GM18499 (cell line): ENCODE results near the gene PLXNA2.

Experiments
- ATAC-seq: cut with Tn5 transposase; IDR thresholded peaks from one replicate; pipeline ENCODE4 v1.9.1; 2021; ENCODE audit warnings: moderate number of reproducible peaks; ENCODE audit not compliant: insufficient read depth, unreplicated experiment

PLXNA2 gene

GRCh38 chr1:207991583-207992026, 252.6 kb downstream of the PLXNA2 start:
- ATAC-seq = no peak

DNA sequence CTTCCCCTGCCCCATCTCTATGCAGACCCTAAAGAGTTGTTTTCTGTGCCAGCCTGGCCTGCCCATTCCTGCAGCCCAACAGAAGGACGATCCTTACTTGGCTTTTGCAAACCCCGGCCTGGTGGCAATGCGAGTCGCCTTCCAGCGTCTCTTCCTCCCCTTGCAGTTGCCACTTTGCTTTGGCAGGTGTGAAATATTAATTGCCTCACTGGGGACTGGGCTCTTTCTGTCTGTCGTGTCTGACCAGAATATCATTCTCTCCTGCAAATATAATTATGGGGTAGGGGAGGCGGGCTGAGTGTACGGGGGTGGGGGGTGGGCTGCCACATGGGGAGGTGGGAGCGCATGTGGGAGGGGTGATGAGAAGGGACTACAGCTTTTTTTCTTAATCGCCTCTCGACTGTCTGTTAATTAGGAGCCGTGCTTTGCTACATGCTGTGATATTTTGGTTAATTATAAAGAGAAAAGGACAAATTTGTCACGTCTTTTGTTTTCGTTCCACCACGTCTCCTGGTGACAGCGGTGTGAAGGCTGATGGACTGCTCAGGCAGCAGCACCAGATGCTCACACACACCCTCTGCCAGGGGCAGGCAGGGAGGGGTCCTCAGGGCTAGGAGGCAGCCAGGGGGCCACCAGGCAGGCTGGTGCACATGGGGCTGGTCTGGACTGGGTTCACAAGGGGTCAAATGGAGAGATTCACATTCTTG, 253.2 kb downstream of the PLXNA2 start:
- no peak for ATAC-seq

GRCh38 chr1:207990455-207990854, 253.7 kb downstream of the PLXNA2 start:
- no peak for ATAC-seq

GRCh38 chr1:207988326-207989165, 255.6 kb downstream of the PLXNA2 start:
- ATAC-seq = no peak

DNA sequence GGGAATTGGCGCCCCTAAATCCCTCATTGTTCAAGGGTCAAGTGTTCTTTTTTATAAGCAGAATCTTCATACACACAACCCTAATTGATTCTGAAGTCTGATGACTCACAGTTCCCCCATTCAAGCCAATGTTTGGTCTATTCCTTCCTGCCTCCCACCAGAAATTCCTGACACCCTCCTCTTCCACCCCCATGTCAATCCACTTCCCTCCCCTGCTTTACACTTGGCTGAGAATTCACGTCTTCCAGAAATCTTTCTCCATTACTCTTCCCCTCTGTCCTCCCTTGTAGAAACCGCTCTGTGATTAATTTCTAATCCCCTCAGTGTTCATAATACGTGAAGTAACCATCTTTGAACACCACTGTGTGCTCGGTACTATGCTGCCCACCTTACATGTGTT, 257.0 kb downstream of the PLXNA2 start:
- no peak for ATAC-seq

DNA sequence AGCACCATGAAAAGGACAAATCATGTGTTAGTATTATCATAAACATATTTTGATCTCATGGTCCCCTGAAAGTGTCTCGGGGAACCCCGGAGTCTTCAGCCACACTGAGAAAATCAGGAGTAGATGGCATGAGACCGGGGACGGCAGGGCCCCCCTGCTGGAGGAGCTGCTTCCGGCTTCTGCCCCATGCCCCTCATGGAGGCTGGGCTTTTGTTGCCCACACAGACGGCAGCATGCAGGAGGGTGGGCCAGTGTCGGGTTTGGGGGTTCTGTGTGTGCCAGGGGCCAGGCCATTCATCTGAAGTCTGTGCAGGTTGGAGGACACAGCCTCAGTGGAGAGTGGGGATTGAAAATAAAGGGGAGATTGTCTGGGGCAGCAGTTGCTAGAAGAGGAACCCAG, 258.2 kb downstream of the PLXNA2 start:
- no peak for ATAC-seq

DNA sequence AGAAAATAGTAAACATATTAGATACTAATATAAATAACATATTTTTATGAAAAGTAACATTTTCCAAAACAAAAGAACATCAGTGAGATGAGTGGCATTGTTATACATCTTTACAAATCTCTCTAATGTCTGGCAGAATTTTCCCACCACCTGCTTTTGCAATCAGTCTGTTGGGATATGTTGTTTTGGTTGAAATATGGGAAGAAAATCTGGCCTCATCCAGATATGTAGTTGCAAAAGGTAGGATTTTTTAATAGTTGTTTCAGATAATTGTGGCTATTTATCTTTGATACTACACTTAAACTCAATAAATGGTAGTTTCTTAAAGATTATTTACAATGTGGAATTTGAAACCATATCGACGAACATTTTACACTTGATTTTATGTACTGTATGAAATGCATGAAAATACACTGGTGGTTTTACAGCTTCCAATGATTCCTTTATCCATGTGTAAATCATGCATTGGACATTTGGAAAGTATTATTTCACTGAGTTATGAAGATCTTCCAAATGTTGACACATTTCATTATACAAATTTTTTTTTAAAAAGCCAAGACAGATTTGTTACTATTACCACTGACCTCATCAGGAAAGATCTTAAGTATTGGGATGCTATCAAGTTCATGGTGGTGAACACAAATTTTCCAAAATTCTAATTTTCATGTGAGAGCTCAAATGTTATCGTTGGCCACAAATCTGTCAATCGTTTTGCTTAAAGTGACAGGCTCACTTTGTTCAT, 259.2 kb downstream of the PLXNA2 start:
- no peak for ATAC-seq

- ATAC-seq = no peak
Measured at GRCh38 chr1:207983044-207983635, 261.0 kb downstream of the PLXNA2 start.

GRCh38 chr1:207981976-207982375, 262.2 kb downstream of the PLXNA2 start:
- ATAC-seq = no peak

DNA sequence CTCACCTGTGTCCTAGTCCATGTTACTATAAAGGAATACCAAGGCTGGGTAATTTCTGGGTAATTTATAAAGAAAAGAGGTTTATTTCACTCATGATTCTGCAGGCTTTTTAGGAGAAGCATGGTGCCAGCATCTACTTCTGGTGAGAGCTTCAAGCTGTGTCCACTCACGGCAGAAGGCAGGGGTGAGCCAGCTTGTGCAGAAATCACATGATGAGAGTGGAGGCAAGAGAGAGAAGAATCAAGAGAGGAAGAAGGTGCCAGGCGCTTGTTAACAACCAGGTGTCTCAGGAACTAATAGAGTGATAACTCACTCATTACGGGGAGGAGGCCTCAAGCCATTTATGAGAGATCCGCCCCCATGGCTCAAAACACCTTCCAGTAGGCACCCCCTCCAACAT, 265.7 kb downstream of the PLXNA2 start:
- no peak for ATAC-seq

DNA sequence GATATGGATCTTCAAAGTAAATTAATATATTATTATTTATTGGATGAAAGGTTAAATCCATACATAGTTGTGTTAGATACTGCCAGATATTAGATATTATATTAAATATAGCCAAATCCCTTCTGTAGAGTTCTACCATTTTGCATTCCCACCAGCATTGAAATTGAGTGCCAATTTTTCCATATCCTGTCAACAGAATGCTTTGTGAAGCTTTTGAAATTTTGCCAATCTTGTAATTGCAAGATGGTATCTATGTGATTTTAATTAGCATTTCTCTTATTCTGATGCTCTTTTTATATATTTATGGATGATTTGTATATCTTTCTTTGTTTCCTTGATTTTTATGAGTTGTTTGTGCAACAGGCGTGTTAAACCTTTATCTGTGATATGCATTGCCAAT, 266.3 kb downstream of the PLXNA2 start:
- ATAC-seq = no peak

GRCh38 chr1:207973898-207974568, 270.2 kb downstream of the PLXNA2 start:
- ATAC-seq = no peak

GRCh38 chr1:207972337-207972736, 271.8 kb downstream of the PLXNA2 start:
- no peak for ATAC-seq
